ENCODE data around the gene BEST4.
"Not testable (repeated sequence)": the region's sequence is repeated elsewhere in the genome, so short reads cannot be mapped to it uniquely, and the experiment has no call there.

BEST4 gene

GRCh38 chr1:44819196-44819607, 31.2 kb upstream of the BEST4 start:
- no peak for DNase-seq

GRCh38 chr1:44817771-44818495, 30.0 kb upstream of the BEST4 start:
- no peak for DNase-seq

- DNase-seq, result no peak
Measured at GRCh38 chr1:44817307-44817706, 29.3 kb upstream of the BEST4 start.

GRCh38 chr1:44815926-44816325, 28.0 kb upstream of the BEST4 start:
- DNase-seq, result not testable (repeated sequence)

- no peak for DNase-seq
Measured at GRCh38 chr1:44812822-44813543, 25.0 kb upstream of the BEST4 start.

- no peak for DNase-seq
Measured at GRCh38 chr1:44811234-44811633, 23.3 kb upstream of the BEST4 start.

GRCh38 chr1:44810762-44811105, 22.8 kb upstream of the BEST4 start:
- DNase-seq, result not testable (repeated sequence)

- peak; percentile 41 to 56 for DNase-seq
Measured at GRCh38 chr1:44810101-44810761, 22.3 kb upstream of the BEST4 start.

- DNase-seq, result peak; percentile 76 to 93
Measured at GRCh38 chr1:44808938-44809917, 21.3 kb upstream of the BEST4 start.

- peak; percentile 73 to 87 for DNase-seq
Measured at GRCh38 chr1:44808063-44808937, 20.3 kb upstream of the BEST4 start, which contains the start of gene BTBD19. Gene BTBD19, plus strand, starts transcription at chr1:44808523. Its CDS starts 298 bp downstream, at chr1:44808821.

GRCh38 chr1:44807364-44808062, 19.5 kb upstream of the BEST4 start:
- DNase-seq, result peak; percentile 79 to 89

- DNase-seq, result no peak
Measured at GRCh38 chr1:44806704-44807363, 18.9 kb upstream of the BEST4 start, which contains the start of gene DYNLT4. Gene DYNLT4, minus strand, starts transcription at chr1:44807351. Its CDS starts 683 bp downstream, at chr1:44806668.

- DNase-seq, result no peak
Measured at GRCh38 chr1:44806025-44806703, 18.2 kb upstream of the BEST4 start.

GRCh38 chr1:44805311-44806024, 17.5 kb upstream of the BEST4 start:
- no peak for DNase-seq

GRCh38 chr1:44803312-44804095, 15.5 kb upstream of the BEST4 start:
- DNase-seq, result no peak

- no peak for DNase-seq
Measured at GRCh38 chr1:44803062-44803311, 15.0 kb upstream of the BEST4 start.

GRCh38 chr1:44802306-44803061, 14.5 kb upstream of the BEST4 start:
- DNase-seq, result no peak
